Measurements from ENCODE around the gene B3GNT5. TPM values are rescaled to one million over a fixed set of nuclear protein-coding genes. Genes with fewer than 3 reads are reported as not detected.
A peak's percentile ranks its signal among the peaks of the same experiment; 100 is the strongest.

Gene B3GNT5
- total RNA-seq, 2 experiments from 2014 or later = 11.3 to 13.3 TPM

DNA sequence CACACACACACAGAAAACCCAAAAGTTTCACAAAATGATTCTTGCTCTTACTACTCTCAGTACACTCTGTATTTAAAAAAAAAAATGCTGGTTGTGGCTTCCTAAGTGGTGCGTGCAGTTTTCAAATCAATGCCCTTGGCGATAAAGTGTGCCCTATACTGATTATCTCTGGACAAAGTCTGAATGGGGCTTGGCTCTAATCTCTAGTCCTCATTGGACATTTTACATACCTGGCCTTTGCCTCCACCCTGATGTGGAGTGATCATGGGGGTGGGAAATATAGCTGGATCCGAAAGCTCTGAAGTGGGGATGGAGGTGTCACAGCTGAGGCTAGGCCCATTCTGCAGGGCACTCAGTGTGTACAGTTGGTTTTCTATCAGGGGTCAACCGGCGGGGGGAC lies 14.1 kb downstream of the B3GNT5 start:
- Mint-ChIP-seq H3K9me3 (no peaks in the 10 kb centered on the region), H3K27ac (no peak overlapping the region)
- no peak for DNase-seq

GRCh38 chr3:183268366-183268765 lies 15.3 kb downstream of the B3GNT5 start:
- H3K27me3 Mint-ChIP-seq = no peaks in the 10 kb centered on the region
- DNase-seq = no peak
- H3K4me1 Mint-ChIP-seq = peaks cover 29% of the 10 kb centered on the region
- H3K27ac Mint-ChIP-seq = peak overlapping the region; percentile 1
- no peaks in the 10 kb centered on the region for H3K9me3 Mint-ChIP-seq
- H3K4me3 Mint-ChIP-seq = no peak overlapping the region
- peaks cover 26% of the 10 kb centered on the region for H3K36me3 Mint-ChIP-seq

More for the DNA sequence above, 14.1 kb downstream of the B3GNT5 start:
- Mint-ChIP-seq H3K27me3 (no peaks in the 10 kb centered on the region), H3K4me1 (peaks cover 29% of the 10 kb centered on the region), H3K4me3 (no peak overlapping the region), H3K36me3 (peaks cover 28% of the 10 kb centered on the region)

DNA sequence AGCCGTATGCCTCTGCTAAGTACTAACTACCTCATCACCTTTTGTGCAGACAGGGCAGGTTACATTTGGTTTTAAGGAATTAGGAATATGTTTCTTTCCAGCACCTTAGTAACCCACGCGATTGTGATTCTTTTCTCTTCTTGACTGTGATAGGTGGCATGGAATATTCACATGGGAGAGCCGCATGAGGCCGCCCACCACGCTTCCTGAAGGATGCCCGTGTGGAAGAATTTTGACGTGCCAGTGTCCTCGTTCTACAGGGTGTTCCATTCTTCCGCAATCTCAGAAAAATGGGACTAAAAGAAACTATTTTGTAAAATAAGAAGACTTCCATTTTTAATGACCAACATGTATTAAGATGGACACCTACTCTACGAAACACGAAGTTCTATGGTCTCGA lies 16.3 kb downstream of the B3GNT5 start:
- H3K27me3 Mint-ChIP-seq = no peaks in the 10 kb centered on the region
- DNase-seq = no peak
- H3K36me3 Mint-ChIP-seq = peaks cover 26% of the 10 kb centered on the region
- H3K4me3 Mint-ChIP-seq = no peak overlapping the region
- H3K27ac Mint-ChIP-seq = no peak overlapping the region
- H3K4me1 Mint-ChIP-seq = peaks cover 29% of the 10 kb centered on the region
- H3K9me3 Mint-ChIP-seq = no peaks in the 10 kb centered on the region

- Mint-ChIP-seq H3K27ac (no peak overlapping the region), H3K9me3 (no peaks in the 10 kb centered on the region), H3K36me3 (peaks cover 31% of the 10 kb centered on the region), H3K27me3 (no peaks in the 10 kb centered on the region), H3K4me3 (no peak overlapping the region), H3K4me1 (peaks cover 30% of the 10 kb centered on the region)
- DNase-seq = no peak
These were observed 17.3 kb downstream of the B3GNT5 start for GRCh38 chr3:183270344-183270743.

DNA sequence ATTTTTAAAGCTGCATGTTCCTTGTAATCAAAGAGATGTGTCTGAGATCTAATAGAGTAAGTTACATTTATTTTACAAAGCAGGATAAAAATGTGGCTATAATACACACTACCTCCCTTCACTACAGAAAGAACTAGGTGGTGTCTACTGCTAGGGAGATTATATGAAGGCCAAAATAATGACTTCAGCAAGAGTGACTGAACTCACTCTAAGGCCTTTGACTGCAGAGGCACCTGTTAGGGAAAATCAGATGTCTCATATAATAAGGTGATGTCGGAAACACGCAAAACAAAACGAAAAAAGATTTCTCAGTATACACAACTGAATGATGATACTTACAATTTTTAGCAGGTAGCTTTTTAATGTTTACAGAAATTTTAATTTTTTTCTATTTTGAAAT lies 19.1 kb downstream of the B3GNT5 start:
- no peaks in the 10 kb centered on the region for H3K9me3 Mint-ChIP-seq
- H3K36me3 Mint-ChIP-seq = peaks cover 29% of the 10 kb centered on the region
- no peak for DNase-seq
- peaks cover 23% of the 10 kb centered on the region for H3K4me1 Mint-ChIP-seq
- H3K27ac Mint-ChIP-seq = no peak overlapping the region
- no peak overlapping the region for H3K4me3 Mint-ChIP-seq
- no peaks in the 10 kb centered on the region for H3K27me3 Mint-ChIP-seq

DNA sequence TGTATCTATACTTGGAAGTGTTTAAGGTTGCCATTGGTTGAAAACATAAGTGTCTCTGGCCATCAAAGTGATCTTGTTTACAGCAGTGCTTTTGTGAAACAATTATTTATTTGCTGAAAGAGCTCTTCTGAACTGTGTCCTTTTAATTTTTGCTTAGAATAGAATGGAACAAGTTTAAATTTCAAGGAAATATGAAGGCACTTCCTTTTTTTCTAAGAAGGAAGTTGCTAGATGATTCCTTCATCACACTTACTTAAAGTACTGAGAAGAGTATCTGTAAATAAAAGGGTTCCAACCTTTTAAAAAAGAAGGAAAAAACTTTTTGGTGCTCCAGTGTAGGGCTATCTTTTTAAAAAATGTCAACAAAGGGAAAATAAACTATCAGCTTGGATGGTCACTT lies 19.7 kb downstream of the B3GNT5 start:
- H3K9me3 Mint-ChIP-seq = no peaks in the 10 kb centered on the region
- H3K4me3 Mint-ChIP-seq = no peak overlapping the region
- H3K36me3 Mint-ChIP-seq = peaks cover 24% of the 10 kb centered on the region
- no peak overlapping the region for H3K27ac Mint-ChIP-seq
- peaks cover 16% of the 10 kb centered on the region for H3K4me1 Mint-ChIP-seq
- H3K27me3 Mint-ChIP-seq = no peaks in the 10 kb centered on the region
- no peak for DNase-seq

- H3K4me1 Mint-ChIP-seq = peaks cover 8% of the 10 kb centered on the region
- H3K27ac Mint-ChIP-seq = no peak overlapping the region
- H3K9me3 Mint-ChIP-seq = no peaks in the 10 kb centered on the region
- no peak for DNase-seq
- no peaks in the 10 kb centered on the region for H3K27me3 Mint-ChIP-seq
- no peak overlapping the region for H3K4me3 Mint-ChIP-seq
- peaks cover 14% of the 10 kb centered on the region for H3K36me3 Mint-ChIP-seq
These were observed 21.6 kb downstream of the B3GNT5 start for GRCh38 chr3:183274609-183275008.

DNA sequence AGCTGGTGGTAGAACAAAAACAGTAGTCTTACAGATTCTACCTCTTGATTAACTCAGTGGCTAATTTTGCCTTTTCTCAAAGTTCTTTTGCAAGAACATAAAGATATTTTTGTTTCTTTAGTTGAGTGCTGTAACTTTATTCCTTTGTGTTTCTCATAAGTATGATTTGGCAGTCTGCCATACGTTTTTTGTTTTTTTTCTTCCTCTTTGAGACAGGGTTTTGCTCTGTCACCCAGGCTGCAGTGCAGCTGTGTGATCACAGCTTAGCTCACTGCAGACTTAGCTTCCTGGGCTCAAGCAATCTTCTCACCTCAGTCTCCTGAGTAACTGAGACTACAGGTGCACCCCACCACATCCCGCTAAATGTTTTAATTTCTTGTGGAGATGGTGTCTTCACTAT lies 22.4 kb downstream of the B3GNT5 start:
- no peak for DNase-seq
- no peaks in the 10 kb centered on the region for H3K9me3 Mint-ChIP-seq
- H3K36me3 Mint-ChIP-seq = peaks cover 9% of the 10 kb centered on the region
- H3K27me3 Mint-ChIP-seq = no peaks in the 10 kb centered on the region
- H3K4me1 Mint-ChIP-seq = peaks cover 8% of the 10 kb centered on the region
- H3K4me3 Mint-ChIP-seq = no peak overlapping the region
- peak overlapping the region; percentile 54 for H3K27ac Mint-ChIP-seq

- Mint-ChIP-seq H3K27me3 (no peaks in the 10 kb centered on the region), H3K4me1 (peaks cover 8% of the 10 kb centered on the region), H3K36me3 (peaks cover 9% of the 10 kb centered on the region), H3K9me3 (no peaks in the 10 kb centered on the region), H3K27ac (no peak overlapping the region), H3K4me3 (no peak overlapping the region)
- DNase-seq = no peak
These were observed 22.9 kb downstream of the B3GNT5 start for GRCh38 chr3:183275937-183276336.

- Mint-ChIP-seq H3K36me3 (peaks cover 6% of the 10 kb centered on the region), H3K4me3 (no peak overlapping the region), H3K4me1 (peaks cover 6% of the 10 kb centered on the region), H3K27me3 (no peaks in the 10 kb centered on the region), H3K9me3 (no peaks in the 10 kb centered on the region), H3K27ac (no peak overlapping the region)
- no peak for DNase-seq
These were observed 24.2 kb downstream of the B3GNT5 start for GRCh38 chr3:183277260-183277659.

GRCh38 chr3:183278479-183279088 lies 25.5 kb downstream of the B3GNT5 start:
- H3K36me3 Mint-ChIP-seq = peaks cover 6% of the 10 kb centered on the region
- H3K27me3 Mint-ChIP-seq = no peaks in the 10 kb centered on the region
- no peak for DNase-seq
- no peak overlapping the region for H3K4me3 Mint-ChIP-seq
- no peak overlapping the region for H3K27ac Mint-ChIP-seq
- no peaks in the 10 kb centered on the region for H3K9me3 Mint-ChIP-seq
- H3K4me1 Mint-ChIP-seq = peaks cover 6% of the 10 kb centered on the region

GRCh38 chr3:183279371-183279770 lies 26.3 kb downstream of the B3GNT5 start:
- DNase-seq = no peak
- Mint-ChIP-seq H3K27ac (no peak overlapping the region), H3K9me3 (no peaks in the 10 kb centered on the region), H3K36me3 (peaks cover 10% of the 10 kb centered on the region), H3K4me1 (peaks cover 12% of the 10 kb centered on the region), H3K27me3 (no peaks in the 10 kb centered on the region), H3K4me3 (no peak overlapping the region)

GRCh38 chr3:183281126-183281797 lies 28.2 kb downstream of the B3GNT5 start:
- peaks cover 7% of the 10 kb centered on the region for H3K36me3 Mint-ChIP-seq
- no peaks in the 10 kb centered on the region for H3K27me3 Mint-ChIP-seq
- H3K27ac Mint-ChIP-seq = no peak overlapping the region
- no peak overlapping the region for H3K4me3 Mint-ChIP-seq
- no peak for DNase-seq
- no peaks in the 10 kb centered on the region for H3K9me3 Mint-ChIP-seq
- peaks cover 25% of the 10 kb centered on the region for H3K4me1 Mint-ChIP-seq

- Mint-ChIP-seq H3K4me3 (no peak overlapping the region), H3K4me1 (peaks cover 39% of the 10 kb centered on the region), H3K9me3 (peaks cover 2% of the 10 kb centered on the region), H3K27ac (peak overlapping the region; percentile 97), H3K27me3 (no peaks in the 10 kb centered on the region), H3K36me3 (peaks cover 13% of the 10 kb centered on the region)
- DNase-seq = no peak
These were observed 30.8 kb downstream of the B3GNT5 start for GRCh38 chr3:183283886-183284285.

GRCh38 chr3:183284570-183284969 lies 31.5 kb downstream of the B3GNT5 start:
- no peak for DNase-seq
- peaks cover 39% of the 10 kb centered on the region for H3K4me1 Mint-ChIP-seq
- no peaks in the 10 kb centered on the region for H3K27me3 Mint-ChIP-seq
- H3K27ac Mint-ChIP-seq = peak overlapping the region; percentile 97
- peaks cover 2% of the 10 kb centered on the region for H3K9me3 Mint-ChIP-seq
- H3K4me3 Mint-ChIP-seq = no peak overlapping the region
- peaks cover 13% of the 10 kb centered on the region for H3K36me3 Mint-ChIP-seq

GRCh38 chr3:183285318-183285717 lies 32.3 kb downstream of the B3GNT5 start:
- peak overlapping the region; percentile 67 for H3K4me3 Mint-ChIP-seq
- peaks cover 39% of the 10 kb centered on the region for H3K4me1 Mint-ChIP-seq
- peaks cover 13% of the 10 kb centered on the region for H3K36me3 Mint-ChIP-seq
- peak overlapping the region; percentile 97 for H3K27ac Mint-ChIP-seq
- H3K27me3 Mint-ChIP-seq = no peaks in the 10 kb centered on the region
- DNase-seq = no peak
- peaks cover 2% of the 10 kb centered on the region for H3K9me3 Mint-ChIP-seq
